ENCODE data around the gene C3orf70.

Gene C3orf70

DNA sequence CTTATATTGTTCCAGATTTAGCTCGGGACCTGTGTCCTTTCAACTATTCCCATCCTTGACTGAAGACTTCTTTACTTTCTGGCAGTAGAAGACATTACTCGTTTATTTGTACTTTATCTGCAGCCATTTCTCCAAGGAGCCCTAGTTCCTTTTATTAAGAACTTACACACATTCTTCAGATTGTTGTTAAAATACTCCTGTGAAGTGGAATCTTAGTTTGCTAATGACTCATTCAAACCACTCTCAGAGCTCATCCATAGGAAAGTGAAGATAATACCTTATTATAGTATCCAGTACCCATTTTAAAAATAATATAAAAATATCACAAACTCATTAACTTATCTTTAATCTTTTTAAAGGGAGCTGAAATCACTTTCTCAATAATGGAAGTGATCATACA lies 63.5 kb downstream of the C3orf70 start:
- DNase-seq (ENCODE audit: low read depth in 3 of 3, low spot score in 1 of 3), result no peak

DNA sequence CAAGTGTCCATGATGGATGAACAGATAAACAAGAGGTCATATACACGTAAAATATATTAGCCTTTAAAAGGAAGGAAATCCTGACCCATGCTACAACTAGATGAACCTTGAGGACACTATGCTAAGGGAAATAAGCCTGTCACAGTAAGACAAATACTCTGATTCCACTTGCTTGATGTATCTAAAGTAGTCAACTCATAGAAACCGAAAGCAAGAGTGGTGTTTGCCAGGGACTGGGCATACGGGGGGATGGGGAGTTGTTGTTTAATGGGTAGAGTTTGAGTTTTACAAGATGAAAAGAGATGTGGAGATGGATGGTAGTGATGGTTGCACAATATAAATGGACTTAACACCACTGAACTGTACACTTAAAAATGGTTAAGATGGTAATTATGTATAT lies 65.4 kb downstream of the C3orf70 start:
- no peak for DNase-seq (ENCODE audit: low read depth in 3 of 3, low spot score in 1 of 3)

DNA sequence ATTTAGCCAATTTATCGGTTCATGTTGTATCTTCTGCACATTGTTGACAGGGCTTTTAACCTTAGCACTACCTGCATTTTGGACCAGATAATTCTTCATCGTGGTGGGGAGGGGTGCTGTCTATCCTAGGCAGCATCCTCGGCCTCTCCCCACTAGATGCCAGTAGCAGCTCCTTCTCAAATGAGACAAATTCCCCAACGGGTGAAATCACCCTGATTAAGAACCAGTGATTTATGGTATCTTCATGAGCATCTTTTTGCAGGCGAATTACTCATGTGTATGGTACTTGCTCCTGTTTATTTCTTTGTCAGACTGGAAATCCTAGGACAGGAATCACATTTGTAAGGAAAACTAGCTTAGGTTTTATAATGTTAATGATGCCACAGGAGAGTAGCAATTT lies 68.0 kb downstream of the C3orf70 start:
- DNase-seq (ENCODE audit: low read depth in 3 of 3, low spot score in 1 of 3), result no peak

DNA sequence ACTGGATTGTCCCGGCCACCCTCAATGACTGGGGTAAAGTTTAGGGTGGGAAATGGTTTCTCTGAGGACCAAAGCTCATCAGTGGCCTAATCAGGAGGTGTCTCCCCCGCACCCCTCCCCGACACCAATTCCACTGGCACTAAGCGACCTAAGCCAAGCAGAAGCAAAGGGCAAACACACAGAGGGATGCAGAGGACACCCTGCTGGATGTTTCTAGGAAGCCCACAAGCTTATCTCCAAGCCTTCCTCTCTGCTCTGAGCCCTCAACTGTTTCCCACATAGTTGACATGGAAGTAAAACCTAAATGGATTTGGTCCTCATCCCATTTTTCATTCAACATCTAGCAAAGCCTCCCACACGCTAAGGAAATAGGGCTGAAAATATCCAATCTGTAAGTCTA lies 68.5 kb downstream of the C3orf70 start:
- no peak for DNase-seq (ENCODE audit: low read depth in 3 of 3, low spot score in 1 of 3)

DNA sequence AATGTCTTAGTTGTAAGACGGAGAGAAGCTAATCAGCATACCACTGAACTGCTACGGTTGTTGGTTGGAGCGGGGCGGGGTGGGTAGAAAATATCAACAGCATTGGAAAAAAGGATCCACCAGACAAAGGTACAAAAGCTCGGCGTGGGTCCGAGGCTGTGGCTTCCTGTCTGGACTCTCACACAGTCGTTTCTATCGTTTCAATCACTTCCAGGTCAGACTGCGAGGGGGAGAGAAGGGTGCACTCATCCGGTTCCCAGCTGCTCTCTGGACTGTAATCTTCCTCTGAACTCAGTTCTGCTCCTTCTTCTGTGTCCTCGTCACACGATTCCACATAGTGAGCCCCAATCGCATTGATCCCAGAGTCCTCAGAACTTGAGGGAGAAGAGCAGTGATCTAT lies 70.0 kb downstream of the C3orf70 start:
- DNase-seq (ENCODE audit: low read depth in 3 of 3, low spot score in 1 of 3), result no peak

DNA sequence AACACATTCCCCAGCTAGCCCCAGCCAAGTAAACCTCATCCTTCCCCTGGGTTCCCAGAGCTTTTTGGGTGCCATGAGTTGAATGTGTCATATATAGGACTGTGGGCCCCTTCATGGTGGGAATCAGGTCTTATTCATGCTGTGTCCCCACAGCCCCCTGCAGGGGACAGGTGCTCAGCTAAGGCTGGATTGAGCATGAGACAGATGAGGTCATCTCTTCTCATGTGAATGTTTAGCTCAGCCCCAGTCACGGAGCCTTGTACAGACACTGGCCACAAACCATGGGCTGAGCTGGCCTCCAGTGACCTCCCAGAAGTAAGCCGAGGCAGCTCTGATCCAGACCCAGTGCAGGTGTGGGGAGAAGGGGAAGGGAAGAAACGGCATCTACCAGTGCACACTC lies 70.7 kb downstream of the C3orf70 start:
- no peak for DNase-seq (ENCODE audit: low read depth in 3 of 3, low spot score in 1 of 3)

DNA sequence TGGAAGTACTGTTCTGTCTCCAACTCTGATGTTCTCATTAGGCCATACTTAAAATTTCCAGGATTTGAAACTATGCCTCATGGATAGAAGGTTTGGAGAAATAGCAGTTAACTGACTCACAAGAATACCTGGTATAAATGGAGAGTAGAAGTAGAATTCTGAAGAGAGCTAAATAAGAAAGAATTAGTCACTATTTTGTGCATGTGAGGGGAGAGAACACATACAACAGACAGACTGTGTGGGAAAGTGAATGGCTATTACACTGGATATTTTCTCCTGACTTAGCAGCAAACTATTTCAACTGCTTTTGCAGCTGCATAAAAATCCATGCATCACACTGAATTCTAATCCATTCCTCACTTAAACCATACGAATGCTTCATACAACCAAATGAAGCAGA lies 71.3 kb downstream of the C3orf70 start:
- no peak for DNase-seq (ENCODE audit: low read depth in 3 of 3, low spot score in 1 of 3)

DNA sequence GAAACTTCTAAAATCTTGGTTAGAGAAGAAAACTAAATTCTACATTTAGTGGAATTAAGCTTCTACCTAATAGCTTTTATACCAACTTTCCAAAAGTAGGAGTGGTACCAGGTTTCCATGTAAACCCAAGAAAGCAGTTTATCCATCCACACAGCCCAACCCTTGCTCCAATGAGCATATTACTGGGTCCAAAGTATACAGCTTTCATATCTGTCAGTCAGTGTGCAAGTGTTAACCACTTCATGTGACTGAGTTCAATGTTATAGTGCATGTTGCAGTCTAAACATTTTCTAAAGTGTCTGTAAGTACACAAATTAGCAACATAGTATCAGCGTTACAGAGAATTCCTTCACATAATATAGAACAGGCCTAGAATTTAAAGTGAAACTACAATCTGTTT lies 73.2 kb downstream of the C3orf70 start:
- DNase-seq (ENCODE audit: low read depth in 3 of 3, low spot score in 1 of 3), result no peak

DNA sequence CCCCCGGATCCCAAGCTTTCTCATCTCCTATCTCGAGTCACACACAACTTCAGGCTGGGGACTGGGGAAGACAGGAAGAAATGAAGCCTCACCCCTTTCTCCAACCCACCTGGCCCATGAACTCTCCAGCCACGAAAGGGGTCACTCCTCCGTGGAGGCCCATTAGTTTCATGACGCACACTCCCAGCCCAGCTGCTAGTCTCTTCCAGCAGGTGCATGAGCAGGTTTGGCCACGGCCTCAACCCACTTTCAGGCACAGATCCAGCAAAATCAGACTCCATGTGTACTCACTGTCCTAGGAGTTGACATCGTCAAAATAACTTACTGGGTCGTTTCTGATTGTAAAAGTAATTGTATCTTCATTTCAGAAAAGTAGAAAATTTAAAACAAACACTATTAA lies 76.6 kb downstream of the C3orf70 start:
- DNase-seq (ENCODE audit: low read depth in 3 of 3, low spot score in 1 of 3), result no peak

DNA sequence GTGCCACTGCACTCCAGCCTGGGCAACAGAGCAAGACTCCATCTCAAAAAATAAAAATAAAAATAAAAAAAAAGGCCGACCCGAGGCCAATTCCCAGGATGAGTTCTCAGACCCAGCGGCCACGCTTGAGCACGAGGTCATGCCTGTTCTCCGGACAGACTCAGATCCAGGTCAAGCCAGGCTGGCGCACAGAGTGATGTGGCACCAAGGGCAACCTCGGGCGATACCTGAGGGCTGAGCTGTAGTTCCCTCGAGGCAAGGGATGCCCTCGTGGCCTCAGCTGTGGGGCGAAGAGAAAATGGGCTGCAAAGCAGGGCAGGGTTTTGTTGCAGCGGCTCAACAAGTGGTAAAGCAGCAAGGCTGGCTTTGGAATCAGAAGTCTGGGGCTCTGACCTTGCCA lies 77.3 kb downstream of the C3orf70 start:
- no peak for DNase-seq (ENCODE audit: low read depth in 3 of 3, low spot score in 1 of 3)

DNA sequence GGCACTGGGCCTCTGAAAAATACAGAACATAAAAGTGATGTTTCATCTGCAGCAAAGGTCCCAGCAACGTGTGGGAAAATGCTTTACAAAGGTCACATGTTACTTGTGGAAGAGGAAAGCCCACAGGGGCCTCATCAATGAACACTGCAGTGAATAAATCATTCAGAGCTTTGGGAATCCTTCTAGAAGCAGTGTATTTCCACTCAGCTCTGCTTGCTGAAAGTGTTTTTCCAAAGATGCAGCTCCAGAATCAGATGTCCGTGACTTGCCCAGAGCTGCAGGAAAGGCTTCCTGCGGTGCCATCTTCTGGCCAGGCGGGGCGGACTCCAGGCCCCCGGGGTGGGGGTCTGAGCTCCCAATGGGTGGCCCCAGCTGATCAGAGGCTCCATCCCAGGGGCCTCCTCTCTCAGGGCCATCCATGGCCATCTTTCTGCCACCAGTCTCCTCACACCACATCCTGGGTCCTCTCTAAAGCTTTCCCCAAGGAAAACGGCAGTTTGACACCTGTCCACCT lies 81.5 kb downstream of the C3orf70 start:
- no peak for DNase-seq (ENCODE audit: low read depth in 3 of 3, low spot score in 1 of 3)

DNA sequence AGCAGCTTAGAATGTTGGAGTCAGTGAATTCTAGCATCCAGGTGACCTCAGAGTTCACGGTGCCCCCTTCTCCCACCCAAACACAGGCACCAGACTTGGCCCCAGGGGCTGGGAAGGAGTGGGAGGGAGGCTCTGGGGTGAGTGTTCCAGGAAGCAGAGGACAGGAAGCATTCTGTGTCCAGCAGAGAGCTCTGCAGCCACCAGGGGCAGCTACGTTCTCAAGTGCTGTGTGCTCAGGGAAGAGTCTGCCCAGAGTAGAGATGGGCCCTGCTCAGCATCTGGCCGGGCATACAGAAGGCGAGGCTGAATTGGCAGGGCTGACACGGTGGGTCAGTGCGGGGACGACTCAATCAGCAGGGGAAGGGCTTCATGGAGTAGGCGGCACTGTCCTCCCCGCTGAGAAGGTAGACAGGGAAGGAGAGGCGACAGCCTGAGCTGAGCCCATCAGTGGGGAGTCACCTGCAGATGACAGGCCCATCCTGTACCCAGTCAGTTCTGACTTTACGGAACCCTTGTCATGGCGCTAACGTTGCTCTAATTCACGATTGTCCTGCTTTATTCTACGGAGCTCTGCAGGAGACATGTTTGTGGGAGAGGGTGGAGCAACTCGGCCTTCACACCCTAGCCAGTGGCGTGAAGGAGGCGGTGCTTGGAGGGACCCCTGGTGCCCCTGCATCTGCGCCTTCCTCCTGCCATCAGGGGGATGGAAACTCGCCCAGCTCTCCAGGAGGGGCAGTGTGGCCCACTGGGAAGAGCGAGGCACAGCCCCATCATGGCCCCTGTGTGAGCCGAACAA lies 82.2 kb downstream of the C3orf70 start:
- no peak for DNase-seq (ENCODE audit: low read depth in 3 of 3, low spot score in 1 of 3)

DNA sequence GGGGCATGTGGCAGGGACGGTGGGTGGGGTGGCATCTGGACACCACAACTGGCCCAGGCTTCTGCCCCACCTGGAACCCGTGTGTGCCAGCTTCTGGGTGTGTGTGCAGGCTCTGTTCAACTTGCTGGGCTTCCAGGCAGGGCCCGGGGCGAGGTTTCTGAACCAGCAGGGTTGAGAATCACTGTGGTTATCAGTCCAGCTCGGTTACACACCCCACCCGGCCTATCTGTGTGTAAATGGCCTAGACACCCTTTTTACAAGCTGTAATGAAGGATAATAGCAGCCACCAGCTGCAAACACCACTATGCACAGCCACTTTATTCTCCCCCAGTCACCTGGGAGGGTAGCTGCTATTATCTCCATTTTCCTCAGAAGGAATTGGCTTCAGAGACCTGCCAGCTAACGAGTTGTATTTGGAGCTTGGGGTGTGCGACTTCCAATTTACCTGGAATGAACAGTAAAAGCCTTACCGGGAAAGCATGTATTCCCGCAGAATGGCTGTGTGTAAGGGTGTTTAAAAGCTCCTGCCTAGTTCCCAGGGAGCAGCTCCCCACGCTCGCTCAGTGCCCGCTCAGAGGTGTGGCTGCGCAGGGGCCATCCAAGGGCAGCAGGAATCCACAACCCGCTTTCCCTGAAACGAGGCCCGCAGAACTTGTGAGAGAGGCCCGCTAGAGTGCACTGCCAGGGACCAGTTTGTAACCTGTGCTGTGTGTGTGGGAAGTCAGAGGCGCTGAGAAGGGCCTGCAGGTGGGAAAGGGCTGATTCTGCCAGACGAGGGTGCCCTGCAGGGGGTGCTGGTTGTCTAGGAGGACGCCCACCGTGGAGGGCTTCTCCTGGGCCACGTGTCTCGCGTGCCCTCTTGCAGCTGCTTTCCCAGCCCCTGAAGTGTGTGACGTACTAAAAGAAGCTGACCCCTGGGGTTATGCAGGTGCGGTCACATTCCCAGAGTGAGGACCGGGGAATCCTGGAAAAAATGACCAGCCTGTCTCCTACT lies 83.5 kb downstream of the C3orf70 start:
- no peak for DNase-seq (ENCODE audit: low read depth in 3 of 3, low spot score in 1 of 3)

DNA sequence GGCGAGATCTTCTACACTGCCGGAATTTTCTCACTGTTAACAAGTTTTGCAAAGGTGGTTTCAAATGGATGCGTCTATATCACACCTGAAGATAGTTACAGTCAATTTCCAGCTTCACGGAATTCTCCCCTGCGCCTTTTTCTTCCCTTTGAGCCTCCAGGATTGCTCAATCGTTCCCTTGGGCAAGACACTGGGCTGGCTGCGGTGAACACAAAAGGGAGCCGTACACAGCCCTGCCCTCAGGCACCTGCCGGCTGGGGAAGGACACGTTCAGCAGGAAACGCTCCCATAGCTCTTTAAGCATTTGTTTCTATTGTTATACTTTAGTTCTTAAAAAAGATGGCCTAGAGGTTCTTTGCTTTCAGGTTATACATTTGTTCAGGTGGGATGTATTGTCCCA lies 85.7 kb downstream of the C3orf70 start:
- DNase-seq (ENCODE audit: low read depth in 3 of 3, low spot score in 1 of 3), result no peak

DNA sequence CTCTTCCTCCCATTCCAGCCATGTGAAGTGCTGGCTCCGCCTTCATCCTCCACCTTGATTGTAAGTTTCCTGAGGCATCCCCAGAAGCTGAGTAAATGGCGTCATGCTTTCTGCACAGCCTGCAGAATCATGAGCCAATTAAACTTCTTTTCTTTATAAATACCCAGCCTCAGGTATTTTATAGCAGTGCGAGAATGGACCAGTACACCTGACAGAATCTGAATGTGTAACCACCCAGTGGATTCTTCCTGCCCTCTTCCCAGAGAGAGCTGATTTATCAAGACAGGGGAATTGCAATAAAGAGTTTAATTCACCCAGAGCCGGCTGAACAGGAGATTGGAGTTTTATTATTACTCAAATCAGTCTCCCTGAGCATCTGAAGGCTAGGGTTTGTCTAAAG lies 86.6 kb downstream of the C3orf70 start:
- DNase-seq (ENCODE audit: low read depth in 3 of 3, low spot score in 1 of 3), result no peak

DNA sequence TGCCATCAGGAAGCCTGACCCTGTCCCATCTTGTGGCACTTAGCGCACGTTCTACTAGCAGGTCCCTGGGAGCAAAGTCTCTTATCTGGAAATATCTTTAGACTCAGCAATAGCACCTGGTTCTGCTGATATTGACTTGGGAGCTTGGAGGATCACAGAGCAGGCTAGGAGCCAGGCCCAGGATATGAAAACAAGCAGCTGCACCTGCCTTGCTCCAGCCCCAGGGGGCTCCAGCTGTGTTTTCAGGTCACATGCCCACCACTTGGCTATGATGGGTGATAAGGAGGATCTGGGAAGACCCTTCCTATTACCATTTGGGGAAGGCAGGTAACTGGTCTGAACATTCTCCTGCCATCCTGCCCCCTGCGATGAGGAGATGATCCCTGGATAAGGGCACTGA lies 87.8 kb downstream of the C3orf70 start:
- DNase-seq (ENCODE audit: low read depth in 3 of 3, low spot score in 1 of 3), result no peak

DNA sequence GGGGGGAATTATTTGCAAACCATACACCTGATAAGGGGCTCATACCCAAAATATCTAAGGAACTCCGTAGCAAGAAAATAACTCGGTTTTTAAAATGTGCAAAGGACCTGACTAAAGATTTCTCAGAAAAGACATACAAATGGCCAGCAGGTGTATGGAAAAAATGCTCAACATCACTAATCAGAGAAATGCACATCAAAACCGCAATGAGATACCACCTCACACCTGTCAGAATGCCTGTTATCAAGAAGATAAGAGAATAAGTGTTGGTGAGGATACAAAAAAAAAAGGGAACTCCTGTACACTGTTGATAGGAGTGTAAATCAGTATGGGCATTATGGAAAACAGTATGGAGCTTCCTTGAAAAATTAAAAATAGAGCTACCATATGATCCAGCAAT lies 89.4 kb downstream of the C3orf70 start:
- no peak for DNase-seq (ENCODE audit: low read depth in 3 of 3, low spot score in 1 of 3)

DNA sequence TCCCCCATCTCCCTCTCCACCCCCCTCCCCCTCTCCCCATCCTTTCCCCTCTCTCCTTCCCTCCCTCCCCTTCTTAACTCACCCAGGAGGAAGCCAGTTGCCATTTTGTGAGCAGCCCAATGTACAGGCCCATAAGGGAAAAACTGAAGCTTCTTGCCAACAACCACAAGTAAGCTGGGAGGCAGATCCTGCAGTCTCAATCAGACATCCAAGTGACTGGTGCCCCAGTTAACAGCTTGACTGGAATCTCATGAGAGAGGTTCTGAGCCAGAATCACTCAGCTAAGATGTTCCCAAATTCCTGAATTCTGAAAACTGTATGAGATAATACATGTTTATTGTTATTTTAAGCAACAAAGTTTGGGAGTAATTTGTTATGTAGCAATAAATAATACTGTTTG lies 90.7 kb downstream of the C3orf70 start:
- DNase-seq (ENCODE audit: low read depth in 3 of 3, low spot score in 1 of 3), result no peak

DNA sequence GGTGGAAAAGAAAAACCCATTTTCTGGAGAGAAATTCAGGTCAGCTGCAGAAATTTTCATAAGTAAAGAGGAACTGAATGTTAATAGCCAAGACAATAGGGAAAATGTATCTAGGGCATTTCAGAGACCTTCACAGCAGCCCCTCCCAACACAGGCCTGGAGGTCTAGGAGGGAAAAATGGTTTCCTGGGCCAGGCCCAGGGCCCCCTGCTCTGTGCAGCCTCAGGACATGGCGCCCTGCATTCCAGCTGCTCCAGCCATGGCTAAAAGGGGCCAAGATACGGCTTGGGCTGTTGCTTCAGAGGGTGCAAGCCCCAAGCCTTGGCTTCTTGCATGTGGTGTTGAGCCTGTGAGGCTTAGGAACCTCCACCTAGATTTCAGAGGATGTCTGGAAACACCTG lies 92.2 kb downstream of the C3orf70 start:
- no peak for DNase-seq (ENCODE audit: low read depth in 3 of 3, low spot score in 1 of 3)

DNA sequence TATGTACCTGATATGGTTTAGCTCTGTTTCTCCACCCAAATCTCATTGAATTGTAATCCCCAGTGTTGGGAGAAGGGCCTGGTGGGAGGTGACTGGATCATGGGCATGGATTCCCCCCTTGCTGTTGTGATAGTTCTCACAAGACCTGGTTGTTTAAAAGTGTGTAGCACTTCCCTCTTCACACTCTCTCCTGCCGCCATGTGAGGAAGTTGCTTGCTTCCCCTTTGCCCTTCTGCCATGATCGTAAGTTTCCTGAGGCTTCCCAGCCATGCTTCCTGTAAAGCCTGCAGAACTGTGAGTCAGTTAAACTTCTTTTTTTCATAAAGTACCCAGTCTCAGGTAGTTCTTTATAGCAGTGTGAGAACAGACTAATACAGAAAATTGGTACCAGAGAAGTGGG lies 93.1 kb downstream of the C3orf70 start:
- DNase-seq (ENCODE audit: low read depth in 3 of 3, low spot score in 1 of 3), result no peak

DNA sequence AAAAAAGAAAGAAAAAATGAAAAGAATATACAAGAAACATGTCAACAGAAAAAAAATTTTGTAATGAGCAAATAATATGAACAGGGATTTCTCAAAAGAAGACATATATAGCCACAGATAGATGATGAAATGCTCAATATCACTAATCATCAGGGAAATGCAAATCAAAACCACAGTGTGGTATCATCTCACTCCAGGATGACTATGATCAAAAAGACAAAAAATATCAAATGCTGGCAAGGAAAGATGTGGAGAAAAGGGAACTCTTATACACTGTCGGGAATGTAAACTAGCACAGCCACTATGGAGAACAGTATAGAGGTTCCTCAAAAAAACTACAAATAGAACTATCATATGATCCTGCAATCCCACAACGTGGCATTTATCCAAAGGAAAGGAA lies 94.1 kb downstream of the C3orf70 start:
- DNase-seq (ENCODE audit: low read depth in 3 of 3, low spot score in 1 of 3), result no peak

DNA sequence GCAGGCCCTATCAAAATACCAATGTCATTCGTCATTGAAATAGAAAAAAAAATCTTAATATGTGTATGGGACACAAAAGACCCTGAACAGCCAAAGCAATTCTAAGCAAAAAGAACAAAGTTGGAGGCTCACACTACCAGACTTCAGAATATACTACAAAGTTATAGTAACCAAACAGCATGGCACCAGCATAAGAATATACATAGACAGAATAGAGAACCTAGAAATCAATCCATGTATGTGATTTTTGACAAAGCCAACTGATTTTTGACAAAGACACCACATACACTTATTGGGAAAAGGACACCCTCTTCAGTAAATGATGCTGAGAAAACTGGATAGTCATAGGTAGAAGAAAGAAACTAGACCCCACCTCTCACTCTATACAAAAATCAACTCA lies 95.0 kb downstream of the C3orf70 start:
- no peak for DNase-seq (ENCODE audit: low read depth in 3 of 3, low spot score in 1 of 3)

Measured in stimulated activated CD4-positive, alpha-beta T cell treated with anti-CD3 and anti-CD28 coated beads, TNF-alpha, amount 100 ng/mL, for 1 hour (primary cell).